SU-DHL-6 (cell line): ENCODE measurements around the gene THAP3.

Experiments used
- H2AFZ ChIP-seq: fragments of 200-600 bp; sonication (generic); 2 replicates; pipeline ENCODE4 v1.6.1; 2014; ENCODE audit warnings: low read depth, mild to moderate bottlenecking, moderate library complexity, mixed read lengths, antibody characterized with exemption, low read length; ENCODE audit not compliant: severe bottlenecking
- H3F3A ChIP-seq: fragments of 200-600 bp; shearing (Covaris generic); 2 replicates; pipeline ENCODE4 v1.6.0; 2016; ENCODE audit warnings: antibody characterized with exemption, mild to moderate bottlenecking; ENCODE audit not compliant: insufficient read depth
- H3K27ac ChIP-seq: fragments of 200-600 bp; sonication (generic); 2 replicates; pipeline ENCODE4 v1.5.1; 2016; ENCODE audit warnings: low read depth, mild to moderate bottlenecking, low read length, moderate library complexity, mixed read lengths
- H3K27me3 ChIP-seq: fragments of 200-600 bp; sonication (generic), shearing (Covaris generic); 2 replicates; pipeline ENCODE4 v1.6.0; 2014; ENCODE audit warnings: mild to moderate bottlenecking, low read length
- H3K36me3 ChIP-seq: fragments of 200-600 bp; sonication (generic); 2 replicates; pipeline ENCODE4 v1.6.1; 2014; ENCODE audit warnings: mild to moderate bottlenecking, low read length, mixed read lengths
- H3K4me2 ChIP-seq: fragments of 300-600, 200-600 bp; shearing (Covaris generic), sonication (generic); 2 replicates; pipeline ENCODE4 v1.6.0; 2014; ENCODE audit warnings: low read length, low read depth, mild to moderate bottlenecking; ENCODE audit not compliant: poor library complexity, severe bottlenecking
- H3K4me3 ChIP-seq: fragments of 200-600 bp; sonication (generic); 2 replicates; pipeline ENCODE4 v1.5.1; 2014; ENCODE audit warnings: antibody characterized with exemption, low read length, mild to moderate bottlenecking, mixed read lengths; ENCODE audit not compliant: insufficient read depth, poor library complexity, severe bottlenecking
- H3K79me2 ChIP-seq: fragments of 200-600 bp; sonication (generic); 2 replicates; pipeline ENCODE4 v1.6.1; 2014; ENCODE audit warnings: mild to moderate bottlenecking, low read length, moderate library complexity; ENCODE audit not compliant: insufficient read depth
- H3K9ac ChIP-seq: fragments of 200-600 bp; sonication (generic); 2 replicates; pipeline ENCODE4 v1.7.0; 2014; ENCODE audit warnings: mild to moderate bottlenecking, low read length
- H3K9me2 ChIP-seq: fragments of 200-600 bp; sonication (generic); replicated peaks from 2 replicates; pipeline ENCODE4 v1.6.1; 2014; ENCODE audit warnings: low read length; ENCODE audit not compliant: insufficient read depth
- H3K9me3 ChIP-seq: fragments of 200-600 bp; sonication (generic); 2 replicates; pipeline ENCODE4 v1.6.1; 2014; ENCODE audit warnings: low read length, mixed read lengths; ENCODE audit not compliant: insufficient read depth
- H4K20me1 ChIP-seq: fragments of 200-600 bp; sonication (generic); 2 replicates; pipeline ENCODE4 v1.6.1; 2014; ENCODE audit warnings: low read depth, mild to moderate bottlenecking, antibody characterized with exemption, low read length, moderate library complexity, mixed read lengths
- CTCF ChIP-seq: fragments of 200-600 bp; sonication (generic); IDR thresholded peaks from one replicate; pipeline ENCODE4 v1.5.1; 2017; ENCODE audit warnings: antibody characterized with exemption, mild to moderate bottlenecking, low read length, moderate library complexity; ENCODE audit not compliant: insufficient read depth, poor library complexity, severe bottlenecking
- EZH2phosphoT487 ChIP-seq: fragments of 200-600 bp; sonication (generic), shearing (Covaris generic); conservative IDR thresholded peaks from 2 replicates; pipeline ENCODE4 v1.6.1; 2018; ENCODE audit warnings: mild to moderate bottlenecking, antibody characterized with exemption, low read length, moderate library complexity, mixed read lengths

The THAP3 gene

GRCh38 chr1:6603238-6603914 is 21.3 kb upstream of the THAP3 start:
- Histone ChIP-seq H3K4me3 (peak overlapping the region; percentile 56), H4K20me1 (no peaks in the 10 kb centered on the region), H3K4me2 (peak overlapping the region; percentile 80), H3K79me2 (no peaks in the 10 kb centered on the region), H3K36me3 (no peaks in the 10 kb centered on the region), H3K9me3 (no peaks in the 10 kb centered on the region), H3K9ac (peak overlapping the region; percentile 63), H3K27me3 (no peaks in the 10 kb centered on the region), H2AFZ (peak overlapping the region; percentile 76), H3K9me2 (no peaks in the 10 kb centered on the region), H3F3A (peaks cover 10% of the 10 kb centered on the region; the same call in 1 of the 2 replicates), H3K27ac (no peak overlapping the region)
- TF ChIP-seq CTCF, result no peak
- TF ChIP-seq EZH2phosphoT487, result no peak

GRCh38 chr1:6603915-6604558 is 20.6 kb upstream of the THAP3 start:
- no peaks in the 10 kb centered on the region for H3K79me2 ChIP-seq
- no peak overlapping the region for H3K27ac ChIP-seq
- no peak overlapping the region for H3K4me3 ChIP-seq
- no peaks in the 10 kb centered on the region for H3K27me3 ChIP-seq
- H3K9me3 ChIP-seq, result no peaks in the 10 kb centered on the region
- H3K9ac ChIP-seq, result no peak overlapping the region
- no peaks in the 10 kb centered on the region for H4K20me1 ChIP-seq
- H3F3A ChIP-seq, result peaks cover 10% of the 10 kb centered on the region; the same call in 1 of the 2 replicates
- no peak overlapping the region for H2AFZ ChIP-seq
- no peaks in the 10 kb centered on the region for H3K36me3 ChIP-seq
- H3K9me2 ChIP-seq, result no peaks in the 10 kb centered on the region
- TF ChIP-seq CTCF, result no peak
- no peak for TF ChIP-seq EZH2phosphoT487
- no peak overlapping the region for H3K4me2 ChIP-seq

GRCh38 chr1:6612641-6613360 is 11.9 kb upstream of the THAP3 start:
- Histone ChIP-seq H3K79me2 (peaks cover 25% of the 10 kb centered on the region), H3K27me3 (no peaks in the 10 kb centered on the region), H2AFZ (peak overlapping the region; percentile 81), H3K36me3 (no peaks in the 10 kb centered on the region), H3K27ac (no peak overlapping the region), H3K9ac (peak overlapping the region; percentile 66), H3K4me2 (peak overlapping the region; percentile 86), H4K20me1 (no peaks in the 10 kb centered on the region), H3K9me3 (no peaks in the 10 kb centered on the region), H3K9me2 (no peaks in the 10 kb centered on the region), H3K4me3 (peak overlapping the region; percentile 66), H3F3A (0 out of 2 replicates have a peak, but pooled peaks cover 6% of the 10 kb centered on the region)
- TF ChIP-seq CTCF, result no peak
- TF ChIP-seq EZH2phosphoT487, result no peak
